T-helper 1 cell treated with Interleukin-12 subunit alpha and Interleukin-12 subunit beta and Interleukin-4 antibody, amounts not matched to agents 30 ng/mL and 1 ng/mL, for 36 hours (primary cell): ENCODE data around the gene ISCU. TPM values are rescaled to one million over a fixed set of nuclear protein-coding genes. Genes with fewer than 3 reads are reported as not detected.
"Not testable (repeated sequence)": the region's sequence is repeated elsewhere in the genome, so short reads cannot be mapped to it uniquely, and the experiment has no call there.

Experiments used
- intact Hi-C: fragments of 100-400 bp; cut with micrococcal nuclease; formaldehyde crosslinking; loops from one replicate; pipeline ENCODE4 v1.15.1; 2024
- total RNA-seq: library from RNA; stranded (reverse); gene quantifications from 2 replicates; pipeline ENCODE4 v1.2.3, GENCODE V29; 2022

ISCU gene
- total RNA-seq, 1 donor from 2014 or later: 77.2 TPM

- intact Hi-C loops: no loop called here
Observed at GRCh38 chr12:108584456-108585065, 22.2 kb downstream of the ISCU start.

GRCh38 chr12:108585864-108586263 lies 23.5 kb downstream of the ISCU start:
- intact Hi-C loops: no loop called here

- intact Hi-C loops: no loop called here
Observed at GRCh38 chr12:108586306-108586705, 23.9 kb downstream of the ISCU start.

GRCh38 chr12:108587826-108588225 lies 25.4 kb downstream of the ISCU start:
- intact Hi-C loops: no loop called here

GRCh38 chr12:108589028-108589839 lies 26.8 kb downstream of the ISCU start:
- intact Hi-C loops: no loop called here

- intact Hi-C loops: no loop called here
Observed at GRCh38 chr12:108589840-108590229, 27.4 kb downstream of the ISCU start.

GRCh38 chr12:108590463-108590862 lies 28.1 kb downstream of the ISCU start:
- intact Hi-C loops: not testable (repeated sequence)

- intact Hi-C loops: no loop called here
Observed at GRCh38 chr12:108591267-108591980, 29.0 kb downstream of the ISCU start.

GRCh38 chr12:108592033-108592909 lies 29.9 kb downstream of the ISCU start:
- intact Hi-C loops: no loop called here

- intact Hi-C loops: no loop called here
Observed at GRCh38 chr12:108594323-108594903, 32.0 kb downstream of the ISCU start.

- intact Hi-C loops: no loop called here
Observed at GRCh38 chr12:108594960-108595710, 32.7 kb downstream of the ISCU start.

GRCh38 chr12:108595711-108596647 lies 33.6 kb downstream of the ISCU start:
- intact Hi-C loops: no loop called here

GRCh38 chr12:108596854-108597558 lies 34.6 kb downstream of the ISCU start:
- intact Hi-C loops: no loop called here

GRCh38 chr12:108597559-108598471 lies 35.4 kb downstream of the ISCU start, which contains the start of gene TMEM119:
TSS of gene TMEM119 (minus strand) at chr12:108598084. CDS start at chr12:108592383, 5,701 bp downstream.
- intact Hi-C loops: no loop called here

- intact Hi-C loops: no loop called here
Observed at GRCh38 chr12:108598553-108599250, 36.3 kb downstream of the ISCU start.

GRCh38 chr12:108599541-108599940 lies 37.1 kb downstream of the ISCU start:
- intact Hi-C loops: no loop called here
